Loucy (cell line): ENCODE measurements around the gene RAB8B.
"Not testable (repeated sequence)": the region's sequence is repeated elsewhere in the genome, so short reads cannot be mapped to it uniquely, and the experiment has no call there.

ENCODE experiments used
- H2AFZ ChIP-seq: fragments of 200-600 bp; sonication (generic); 2 replicates; pipeline ENCODE4 v1.6.0; 2016; ENCODE audit warnings: antibody characterized with exemption, mild to moderate bottlenecking, low read length, moderate library complexity
- H3F3A ChIP-seq: fragments of 200-600 bp; 2 replicates; pipeline ENCODE4 v1.6.0; 2016; ENCODE audit warnings: antibody characterized with exemption, low read depth, mild to moderate bottlenecking
- H3K27me3 ChIP-seq: fragments of 200-600 bp; sonication (generic); 2 replicates; pipeline ENCODE4 v1.6.1; 2014; ENCODE audit warnings: low read length, mild to moderate bottlenecking; ENCODE audit not compliant: insufficient read depth, poor library complexity, severe bottlenecking
- H3K36me3 ChIP-seq: fragments of 200-600 bp; sonication (generic); 2 replicates; pipeline ENCODE4 v1.6.1; 2016; ENCODE audit warnings: low read length; ENCODE audit not compliant: insufficient read depth
- H3K4me1 ChIP-seq: fragments of 200-600 bp; sonication (generic); 2 replicates; pipeline ENCODE4 v1.5.1; 2014; ENCODE audit warnings: low read length, mild to moderate bottlenecking; ENCODE audit not compliant: insufficient read depth, poor library complexity, severe bottlenecking
- H3K4me2 ChIP-seq: fragments of 200-600 bp; sonication (generic); 2 replicates; pipeline ENCODE4 v1.6.0; 2014; ENCODE audit warnings: antibody characterized with exemption, low read length, low read depth, mild to moderate bottlenecking; ENCODE audit not compliant: poor library complexity, severe bottlenecking
- H3K4me3 ChIP-seq: fragments of 200-600 bp; sonication (generic); 2 replicates; pipeline ENCODE4 v1.5.1; 2014; ENCODE audit warnings: low read length, mild to moderate bottlenecking, mixed read lengths; ENCODE audit not compliant: poor library complexity, severe bottlenecking
- H3K79me2 ChIP-seq: fragments of 200-600 bp; sonication (generic); 2 replicates; pipeline ENCODE4 v1.6.1; 2014; ENCODE audit warnings: low read length; ENCODE audit not compliant: insufficient read depth
- H3K9ac ChIP-seq: fragments of 200-600 bp; sonication (generic); 2 replicates; pipeline ENCODE4 v1.6.0; 2014; ENCODE audit warnings: mild to moderate bottlenecking, low read depth, low read length, moderate library complexity; ENCODE audit not compliant: poor library complexity, severe bottlenecking
- H3K9me2 ChIP-seq: fragments of 200-600 bp; sonication (generic); replicated peaks from 2 replicates; pipeline ENCODE4 v1.6.1; 2016; ENCODE audit warnings: low read depth, low read length, mixed read lengths
- H3K9me3 ChIP-seq: fragments of 200-600 bp; sonication (generic); 2 replicates; pipeline ENCODE4 v1.6.1; 2014; ENCODE audit warnings: mild to moderate bottlenecking, antibody characterized with exemption, low read length, low read depth; ENCODE audit not compliant: insufficient read depth
- H4K20me1 ChIP-seq: fragments of 200-600 bp; sonication (generic); 2 replicates; pipeline ENCODE4 v1.6.0; 2014; ENCODE audit warnings: antibody characterized with exemption, low read length, mild to moderate bottlenecking; ENCODE audit not compliant: insufficient read depth, poor library complexity, severe bottlenecking
- CTCF ChIP-seq: fragments of 200-600 bp; sonication (generic); conservative IDR thresholded peaks from 2 replicates; pipeline ENCODE4 v1.5.1; 2014; ENCODE audit warnings: mild to moderate bottlenecking, antibody characterized with exemption, low read length
- EZH2phosphoT487 ChIP-seq: fragments of 200-600 bp; IDR thresholded peaks from 2 replicates; pipeline ENCODE4 v1.6.1; 2018; ENCODE audit warnings: antibody characterized with exemption, mild to moderate bottlenecking, moderate library complexity, borderline replicate concordance

The RAB8B gene

GRCh38 chr15:63233667-63234423 is 44.4 kb downstream of the RAB8B start:
- H3K4me2 ChIP-seq: no peak overlapping the region
- peaks cover 51% of the 10 kb centered on the region for H3K4me1 ChIP-seq

GRCh38 chr15:63234451-63234870 is 45.1 kb downstream of the RAB8B start:
- peaks cover 53% of the 10 kb centered on the region for H3K4me1 ChIP-seq
- no peaks in the 10 kb centered on the region for H3K9me3 ChIP-seq
- peaks cover 58% of the 10 kb centered on the region for H4K20me1 ChIP-seq
- TF ChIP-seq EZH2phosphoT487 (no peak), CTCF (no peak)
- no peaks in the 10 kb centered on the region for H3K27me3 ChIP-seq
- H3K9me2 ChIP-seq: no peaks in the 10 kb centered on the region
- H3F3A ChIP-seq: peaks cover 5% of the 10 kb centered on the region
- no peaks in the 10 kb centered on the region; the same call in 1 of the 2 replicates for H3K36me3 ChIP-seq
- H3K79me2 ChIP-seq: peaks cover 86% of the 10 kb centered on the region
- no peak overlapping the region for H3K9ac ChIP-seq
- H3K4me2 ChIP-seq: no peak overlapping the region
- no peak overlapping the region for H3K4me3 ChIP-seq
- no peak overlapping the region for H2AFZ ChIP-seq

More at GRCh38 chr15:63233667-63234423, 44.4 kb downstream of the RAB8B start:
- H3K27me3 ChIP-seq: no peaks in the 10 kb centered on the region
- peaks cover 5% of the 10 kb centered on the region for H3F3A ChIP-seq
- peaks cover 54% of the 10 kb centered on the region for H4K20me1 ChIP-seq
- TF ChIP-seq CTCF (no peak), EZH2phosphoT487 (no peak)
- no peak overlapping the region for H2AFZ ChIP-seq
- peaks cover 86% of the 10 kb centered on the region for H3K79me2 ChIP-seq
- no peaks in the 10 kb centered on the region; the same call in 1 of the 2 replicates for H3K36me3 ChIP-seq
- no peak overlapping the region for H3K4me3 ChIP-seq
- H3K9ac ChIP-seq: no peak overlapping the region
- no peaks in the 10 kb centered on the region for H3K9me3 ChIP-seq
- no peaks in the 10 kb centered on the region for H3K9me2 ChIP-seq

- no peak overlapping the region for H3K4me3 ChIP-seq
These were observed 46.9 kb downstream of the RAB8B start for GRCh38 chr15:63236272-63236671.

GRCh38 chr15:63237086-63237485 is 47.7 kb downstream of the RAB8B start:
- not testable (repeated sequence) for H2AFZ ChIP-seq, H3K4me2 ChIP-seq, H3K4me3 ChIP-seq, H3K9me2 ChIP-seq, H3K36me3 ChIP-seq, H3F3A ChIP-seq, H3K27me3 ChIP-seq, H3K9ac ChIP-seq, H3K9me3 ChIP-seq
- peaks cover 48% of the 10 kb centered on the region for H3K4me1 ChIP-seq
- H4K20me1 ChIP-seq: peaks cover 62% of the 10 kb centered on the region
- peaks cover 87% of the 10 kb centered on the region for H3K79me2 ChIP-seq

More at GRCh38 chr15:63236272-63236671, 46.9 kb downstream of the RAB8B start:
- H3F3A ChIP-seq: peaks cover 5% of the 10 kb centered on the region
- H3K79me2 ChIP-seq: peaks cover 86% of the 10 kb centered on the region
- H3K9ac ChIP-seq: no peak overlapping the region
- no peaks in the 10 kb centered on the region; the same call in 1 of the 2 replicates for H3K36me3 ChIP-seq
- no peak overlapping the region for H2AFZ ChIP-seq
- H3K4me2 ChIP-seq: no peak overlapping the region
- H4K20me1 ChIP-seq: peaks cover 70% of the 10 kb centered on the region
- no peaks in the 10 kb centered on the region for H3K9me2 ChIP-seq
- TF ChIP-seq EZH2phosphoT487 (no peak), CTCF (no peak)
- H3K4me1 ChIP-seq: peaks cover 56% of the 10 kb centered on the region
- no peaks in the 10 kb centered on the region for H3K9me3 ChIP-seq
- H3K27me3 ChIP-seq: no peaks in the 10 kb centered on the region
